Right forelimb (tissue), 1 donor: ENCODE measurements around the gene CACFD1.

Source experiments
- DNase-seq: peaks from one replicate; pipeline ENCODE4 v3.0.0-alpha.2; 2018

CACFD1 gene

GRCh38 chr9:133484671-133485437 lies 25.1 kb downstream of the CACFD1 start:
- DNase-seq = no peak

- DNase-seq = no peak
Measured at GRCh38 chr9:133485531-133486260, 25.9 kb downstream of the CACFD1 start.

DNA sequence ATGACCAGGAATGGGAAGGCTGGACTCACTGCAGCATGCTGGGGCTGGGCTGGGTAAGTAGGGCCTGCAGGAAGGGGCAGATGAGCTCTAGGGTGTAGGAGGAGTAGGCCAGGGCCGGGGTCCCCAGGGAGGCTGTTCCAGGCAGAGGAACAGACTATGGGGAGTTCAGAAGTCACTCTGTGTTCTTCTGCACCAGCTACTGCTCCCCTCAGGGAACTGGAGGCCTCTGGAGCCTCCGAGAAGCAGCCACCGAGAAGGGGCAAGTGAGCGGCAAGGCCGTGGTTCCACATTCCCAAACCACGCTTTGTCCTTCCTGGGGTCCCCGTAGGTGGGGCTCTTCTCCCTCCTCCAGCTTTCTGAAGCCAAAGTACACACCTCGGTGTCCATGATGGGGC lies 27.6 kb downstream of the CACFD1 start:
- no peak for DNase-seq

DNA sequence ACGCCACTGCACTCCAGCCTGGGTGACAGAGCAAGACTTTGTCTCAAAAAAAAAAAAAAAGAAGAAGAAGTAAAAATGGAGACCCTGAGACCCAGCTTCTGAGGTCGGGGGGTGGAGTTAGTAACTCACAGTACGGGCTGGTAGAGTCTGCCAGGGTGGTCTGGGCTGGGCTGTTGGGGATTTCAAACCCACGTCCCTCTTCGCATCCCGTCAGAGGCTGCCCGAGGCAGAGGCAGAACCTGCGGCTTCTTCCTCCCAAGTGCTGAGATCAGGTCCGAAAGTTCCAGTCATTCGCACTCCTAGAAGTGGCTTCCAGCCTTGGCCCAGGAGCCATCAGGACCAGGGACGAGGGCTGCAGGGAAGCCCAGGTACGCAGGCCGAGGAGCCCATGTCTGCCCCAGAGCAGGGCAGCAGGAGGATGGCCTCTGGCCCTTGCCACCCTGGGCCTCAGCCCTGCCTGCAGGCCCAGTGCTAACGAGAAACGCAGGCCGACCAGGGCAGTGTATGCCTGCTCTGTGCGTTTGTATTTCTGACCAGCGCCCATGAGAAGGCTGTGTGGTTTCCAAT lies 29.0 kb downstream of the CACFD1 start:
- no peak for DNase-seq

DNA sequence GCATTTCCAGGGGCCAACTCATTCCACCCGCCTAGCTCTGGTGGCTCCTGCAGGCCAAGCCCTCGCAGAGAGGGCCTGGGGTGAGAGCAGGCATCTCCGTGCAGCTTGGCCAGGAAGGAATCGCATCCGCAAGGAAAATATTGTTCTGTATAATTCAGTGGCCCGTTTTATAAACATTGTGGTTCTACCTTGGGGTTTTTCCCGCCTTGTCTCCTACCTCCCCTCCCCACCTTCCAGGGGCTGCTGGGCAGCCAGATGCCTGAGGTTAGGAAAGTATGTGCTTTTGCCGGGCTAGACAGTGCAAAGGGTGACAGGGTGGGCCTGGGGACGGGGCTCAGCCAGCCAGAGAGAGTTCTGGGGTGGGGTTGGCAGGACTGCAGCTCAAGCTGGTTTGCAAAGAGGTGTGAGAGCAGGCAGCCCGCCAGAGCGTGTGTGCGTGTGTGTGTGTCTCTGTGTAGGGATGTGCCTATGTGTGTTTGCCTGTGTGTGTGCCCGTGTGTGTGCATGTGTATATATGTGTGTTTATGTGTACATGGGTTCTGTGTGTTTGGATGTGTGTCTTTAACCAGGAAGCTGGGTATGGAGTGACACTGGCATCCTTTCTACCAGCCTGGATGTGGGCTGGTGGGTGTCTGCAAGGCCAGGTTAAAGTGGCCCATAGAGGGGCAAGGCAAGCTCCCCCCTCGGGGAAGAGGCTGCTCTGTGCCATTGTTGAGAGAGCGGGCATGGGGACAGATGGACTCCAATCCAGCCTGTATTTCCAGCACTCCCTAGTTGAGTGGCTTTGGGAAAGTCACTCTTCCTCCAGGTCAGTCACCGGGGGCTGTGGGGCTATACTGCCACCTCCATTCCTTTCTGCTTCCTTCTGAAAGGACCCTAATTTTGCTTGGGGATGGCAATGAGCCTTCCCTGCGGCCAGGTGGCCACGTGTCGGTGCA lies 29.7 kb downstream of the CACFD1 start:
- no peak for DNase-seq

- DNase-seq = no peak
Measured at GRCh38 chr9:133490201-133490681, 30.5 kb downstream of the CACFD1 start.

DNA sequence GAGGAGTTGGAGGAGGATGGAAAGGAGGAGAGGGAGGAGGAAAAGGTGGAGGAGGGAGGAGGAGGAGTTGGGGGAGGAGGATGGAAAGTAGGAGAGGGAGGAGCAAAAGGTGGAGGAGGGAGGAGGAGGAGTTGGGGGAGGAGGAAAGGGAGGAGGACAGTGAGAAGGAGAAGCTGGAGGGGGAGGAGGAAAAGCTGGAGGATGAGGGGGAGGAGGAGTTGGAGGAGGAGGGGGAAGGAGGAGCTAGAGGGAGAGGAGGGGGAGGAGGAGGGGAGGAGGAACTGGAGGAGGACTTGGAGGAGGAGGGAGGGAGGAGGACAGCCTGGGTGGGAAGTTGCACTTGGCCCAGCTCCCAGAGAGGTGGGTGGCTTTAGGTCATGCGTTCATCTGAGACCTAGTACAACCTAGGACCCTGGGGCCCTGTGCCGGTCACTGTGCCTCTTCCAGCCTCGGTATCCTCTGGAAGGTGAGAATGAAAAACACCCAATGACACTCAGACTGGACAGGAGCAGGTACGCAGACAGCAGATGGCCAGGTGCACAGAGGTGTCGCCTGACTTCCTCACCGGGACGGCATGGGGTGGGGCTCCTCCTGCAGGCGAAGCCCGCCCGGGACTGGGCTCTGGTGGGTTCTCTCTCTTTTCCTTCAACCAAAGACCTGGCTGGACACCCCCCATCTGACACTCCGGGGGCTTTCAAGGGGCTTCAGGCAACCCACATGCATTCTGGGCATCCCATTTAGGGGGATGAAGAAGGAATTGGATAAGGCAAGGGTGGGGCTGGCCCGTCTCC lies 31.3 kb downstream of the CACFD1 start:
- no peak for DNase-seq

GRCh38 chr9:133491656-133491925 lies 31.8 kb downstream of the CACFD1 start:
- DNase-seq = no peak

- DNase-seq = peak; percentile 79
Measured at GRCh38 chr9:133492061-133493021, 32.6 kb downstream of the CACFD1 start.

DNA sequence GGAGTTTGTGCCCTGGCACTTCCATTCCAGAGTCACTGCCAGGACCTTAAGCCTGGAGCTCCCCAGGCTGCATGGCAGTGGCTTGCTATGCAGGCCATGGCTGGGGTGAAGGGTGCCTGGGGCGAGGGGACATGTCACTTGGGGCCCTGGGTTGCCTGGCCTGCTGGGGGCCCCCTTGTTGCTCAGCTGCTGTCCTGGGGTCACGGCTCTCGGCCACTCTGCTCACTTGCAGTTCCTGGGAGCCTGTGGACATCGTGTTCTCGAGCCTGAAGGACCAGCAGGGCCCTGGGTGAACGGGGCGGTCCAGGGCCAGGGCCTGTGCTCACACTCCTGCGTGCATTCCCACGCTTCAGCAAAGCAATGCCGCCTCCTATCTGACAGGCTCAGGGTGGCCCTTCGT lies 33.6 kb downstream of the CACFD1 start:
- no peak for DNase-seq

DNA sequence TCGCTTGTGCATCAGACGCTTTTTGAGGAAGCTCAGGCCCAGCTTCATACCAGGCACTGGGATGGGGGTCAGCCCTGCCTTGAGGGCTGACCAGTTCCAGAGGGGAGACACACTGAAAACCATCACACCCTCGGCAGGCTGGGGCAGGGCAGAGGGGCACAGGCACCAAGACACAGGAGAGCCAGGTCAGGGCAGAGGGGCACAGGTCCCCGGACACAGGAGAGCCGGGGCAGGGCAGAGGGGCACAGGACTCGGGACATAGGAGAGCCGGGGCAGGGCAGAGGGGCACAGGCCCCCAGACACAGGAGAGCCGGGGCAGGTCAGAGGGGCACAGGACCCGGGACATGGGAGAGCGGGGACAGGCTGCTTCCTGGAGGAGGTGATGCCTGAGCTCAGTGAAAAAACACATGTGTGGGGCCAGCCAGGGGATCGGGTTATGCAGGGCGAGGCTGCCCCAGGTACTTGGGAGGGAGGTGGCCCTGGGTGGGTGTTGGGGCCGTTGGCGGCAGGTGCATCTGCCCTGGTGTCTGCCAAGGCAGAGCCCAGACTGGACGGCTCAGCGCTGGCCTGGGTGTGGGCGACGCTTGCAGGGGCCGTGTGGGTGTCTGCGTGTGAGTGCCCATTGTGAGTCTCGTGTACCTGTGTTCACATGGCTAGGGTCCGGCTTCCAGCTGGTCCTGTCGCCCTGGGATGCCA lies 34.2 kb downstream of the CACFD1 start:
- DNase-seq = no peak

DNA sequence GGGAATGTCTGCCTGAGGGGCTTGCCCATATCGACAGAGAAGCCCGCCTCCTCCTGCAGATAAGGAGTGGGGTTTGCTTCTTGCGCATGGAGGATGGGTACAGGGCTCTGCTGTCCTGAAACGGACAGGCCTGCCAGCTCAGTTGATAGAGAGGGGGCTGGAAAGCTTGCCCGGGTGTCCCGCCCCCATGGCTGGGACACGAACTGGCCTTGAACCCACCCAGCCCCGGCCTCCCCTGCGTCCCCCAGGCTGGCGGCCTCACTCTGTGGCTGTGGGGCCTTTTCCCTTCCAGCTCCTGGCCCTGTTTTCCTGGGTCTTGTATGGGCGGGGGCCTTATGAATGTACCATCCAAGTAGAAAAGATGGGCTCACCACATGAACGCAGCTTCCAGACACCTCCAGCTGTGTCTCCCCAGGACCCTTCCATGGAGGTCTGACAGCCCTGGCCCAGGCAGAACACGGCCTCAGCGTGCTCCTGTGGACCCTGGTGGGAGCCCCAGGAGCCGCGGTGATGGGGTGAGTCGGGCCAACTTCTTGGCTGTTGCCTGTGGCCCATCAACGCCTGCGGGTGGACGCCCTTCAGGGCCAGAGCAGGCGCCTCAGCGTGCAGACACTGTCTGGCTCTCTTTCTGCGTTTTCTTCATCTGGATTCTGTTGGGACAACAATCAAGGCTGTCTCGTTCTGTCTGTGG lies 35.0 kb downstream of the CACFD1 start:
- no peak for DNase-seq

GRCh38 chr9:133495327-133496293 lies 35.8 kb downstream of the CACFD1 start:
- DNase-seq = no peak

DNA sequence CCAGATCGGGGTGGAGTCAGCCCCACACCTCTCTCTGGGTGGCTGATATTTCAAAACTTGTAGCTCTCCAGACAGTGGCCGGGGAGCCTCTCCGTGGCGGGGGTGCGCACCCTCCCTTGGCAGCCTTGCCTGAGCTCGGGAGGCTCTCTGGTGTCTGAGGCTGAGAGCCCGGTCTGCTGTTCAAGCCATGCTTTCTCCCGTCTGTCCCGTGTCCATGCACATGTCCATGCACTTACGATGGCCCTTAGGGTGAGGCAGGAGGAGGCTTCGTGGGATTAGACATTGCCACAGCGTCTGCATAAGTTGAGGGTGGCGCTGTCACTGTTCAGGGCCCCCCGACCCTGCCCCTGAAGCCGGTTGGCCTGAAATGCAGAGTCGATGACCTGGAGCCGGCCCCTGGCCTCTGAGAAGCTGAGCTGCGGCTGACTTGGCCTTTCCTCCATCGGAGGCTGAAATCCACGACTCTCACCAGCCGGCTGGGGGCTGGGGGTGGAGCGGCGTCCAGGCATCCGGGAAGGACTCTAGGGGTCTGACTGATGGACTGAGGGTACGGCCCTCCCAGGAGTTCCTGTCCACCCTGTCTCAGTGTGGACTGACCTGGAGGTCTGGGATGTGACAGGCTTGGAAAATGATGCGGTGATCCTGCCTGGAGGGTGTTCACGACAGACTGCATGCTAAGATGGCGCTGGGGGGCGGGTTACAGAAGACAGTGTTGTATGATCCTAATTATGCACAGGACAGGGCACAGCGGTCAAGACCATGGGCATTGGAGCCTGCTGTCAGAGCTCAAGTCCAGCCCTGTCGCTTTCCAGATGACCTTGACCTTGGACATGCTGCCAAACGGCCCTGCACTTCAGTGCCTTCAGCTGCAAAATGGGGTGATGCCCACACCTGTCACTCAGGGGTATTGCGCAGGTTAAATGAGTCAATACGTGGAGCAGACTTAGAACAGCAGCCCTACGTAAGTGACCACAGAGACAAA lies 37.4 kb downstream of the CACFD1 start:
- DNase-seq = no peak

GRCh38 chr9:133499132-133499891 lies 39.5 kb downstream of the CACFD1 start:
- DNase-seq = no peak

GRCh38 chr9:133499892-133500270 lies 40.1 kb downstream of the CACFD1 start:
- no peak for DNase-seq
